ENCODE results near the gene STK32B.

The STK32B gene

DNA sequence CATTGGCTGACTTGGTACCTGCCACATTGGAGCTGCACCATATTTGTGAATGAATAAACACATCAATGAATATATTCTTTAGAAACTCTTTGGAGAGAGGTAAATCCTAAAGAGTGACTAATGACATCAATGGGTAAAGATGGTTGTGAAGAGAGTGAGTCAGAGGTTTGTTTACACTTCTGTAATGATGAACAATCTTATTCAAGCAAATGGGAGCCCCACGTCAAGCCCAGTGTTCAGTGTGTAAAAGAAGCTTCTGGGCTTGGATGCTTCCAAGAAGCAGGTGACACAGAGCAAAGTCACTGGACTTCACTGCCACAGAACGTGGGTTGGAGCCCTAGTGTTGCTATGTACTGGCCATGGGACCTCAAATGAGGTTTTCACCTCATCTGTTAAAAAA lies 319.0 kb downstream of the STK32B start:
- no peak for DNase-seq

DNA sequence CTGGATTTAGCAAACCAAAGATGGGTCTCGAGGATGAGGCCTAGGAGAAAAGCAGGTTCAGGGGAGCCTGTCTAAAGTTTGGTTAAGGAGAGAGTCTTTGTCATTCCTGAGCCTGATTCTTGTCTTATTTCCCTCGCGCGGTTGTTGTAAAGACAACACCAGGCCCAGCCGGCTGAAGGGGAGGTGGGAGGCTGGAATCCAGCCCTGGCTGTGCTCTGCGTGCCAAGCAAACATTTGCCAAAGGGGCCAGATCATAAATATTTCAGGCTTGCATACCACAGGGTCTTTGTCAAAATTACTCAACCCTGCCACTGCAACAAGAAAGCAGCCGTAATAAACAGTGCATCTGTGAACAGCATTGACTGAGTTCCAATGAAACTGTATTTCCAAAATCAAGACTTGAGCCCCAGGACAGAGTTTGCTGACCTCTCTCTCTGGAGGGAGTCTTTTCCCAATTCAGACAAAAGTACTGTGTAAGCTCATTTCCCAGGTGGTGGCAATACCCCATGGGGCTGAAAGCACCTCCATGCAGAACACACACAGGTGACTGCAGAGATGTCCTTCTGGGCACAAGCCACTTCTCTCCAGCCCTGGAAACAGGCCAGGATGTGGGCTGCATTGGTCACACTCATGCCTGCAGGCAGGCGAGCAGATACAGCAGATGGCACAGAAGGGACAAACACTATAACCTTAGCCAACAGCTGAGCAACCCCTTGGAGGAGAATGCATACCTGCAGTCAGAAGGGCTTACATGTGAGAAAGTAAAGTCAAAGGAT lies 320.3 kb downstream of the STK32B start:
- DNase-seq = no peak

GRCh38 chr4:5372198-5372597 lies 320.9 kb downstream of the STK32B start:
- DNase-seq = no peak

GRCh38 chr4:5373327-5373726 lies 322.0 kb downstream of the STK32B start:
- DNase-seq = no peak

DNA sequence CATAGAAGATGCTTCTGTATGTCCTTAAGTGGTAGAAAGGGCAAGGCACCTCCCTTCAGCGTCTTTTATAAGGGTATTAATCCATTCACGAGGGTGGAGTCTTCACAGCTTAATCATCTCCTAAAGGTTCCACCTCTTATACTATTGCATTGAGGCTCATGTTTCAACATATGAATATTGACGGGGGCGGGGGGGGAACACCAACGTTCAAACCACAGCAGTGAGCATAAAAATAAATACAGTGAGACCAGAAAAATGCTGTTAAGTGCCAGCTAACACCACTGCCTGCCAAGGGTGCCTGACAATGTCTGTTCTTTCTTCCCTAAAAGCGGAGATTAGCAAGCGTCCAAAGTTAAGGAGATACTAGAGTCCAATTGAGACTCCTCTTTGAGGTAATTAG lies 323.3 kb downstream of the STK32B start:
- DNase-seq = no peak

- DNase-seq = no peak
Observed at GRCh38 chr4:5374994-5375393, 323.7 kb downstream of the STK32B start.

DNA sequence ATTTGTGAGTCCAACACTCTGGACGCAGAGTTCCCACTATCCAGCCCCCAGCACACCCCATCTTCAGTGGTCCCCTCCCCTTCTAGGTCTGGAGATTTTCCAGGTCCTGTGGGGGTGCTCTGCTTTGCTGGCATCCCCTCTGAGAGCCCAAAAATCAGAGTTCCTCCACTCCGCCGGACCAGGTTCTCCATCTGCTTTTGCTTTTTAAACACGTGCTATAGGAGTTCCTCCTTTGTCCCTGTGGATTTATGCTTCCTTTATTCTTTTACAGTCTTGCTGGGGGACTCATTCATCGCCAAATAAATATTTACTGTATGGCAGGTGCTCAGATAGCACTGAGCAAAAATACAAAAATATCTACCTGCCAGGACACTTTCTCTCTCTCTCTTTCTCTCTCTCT lies 324.7 kb downstream of the STK32B start:
- DNase-seq = no peak

- DNase-seq = no peak
Observed at GRCh38 chr4:5378002-5378401, 326.7 kb downstream of the STK32B start.

- DNase-seq = no peak
Observed at GRCh38 chr4:5379895-5380294, 328.6 kb downstream of the STK32B start.

- DNase-seq = no peak
Observed at GRCh38 chr4:5381961-5382441, 330.7 kb downstream of the STK32B start.

DNA sequence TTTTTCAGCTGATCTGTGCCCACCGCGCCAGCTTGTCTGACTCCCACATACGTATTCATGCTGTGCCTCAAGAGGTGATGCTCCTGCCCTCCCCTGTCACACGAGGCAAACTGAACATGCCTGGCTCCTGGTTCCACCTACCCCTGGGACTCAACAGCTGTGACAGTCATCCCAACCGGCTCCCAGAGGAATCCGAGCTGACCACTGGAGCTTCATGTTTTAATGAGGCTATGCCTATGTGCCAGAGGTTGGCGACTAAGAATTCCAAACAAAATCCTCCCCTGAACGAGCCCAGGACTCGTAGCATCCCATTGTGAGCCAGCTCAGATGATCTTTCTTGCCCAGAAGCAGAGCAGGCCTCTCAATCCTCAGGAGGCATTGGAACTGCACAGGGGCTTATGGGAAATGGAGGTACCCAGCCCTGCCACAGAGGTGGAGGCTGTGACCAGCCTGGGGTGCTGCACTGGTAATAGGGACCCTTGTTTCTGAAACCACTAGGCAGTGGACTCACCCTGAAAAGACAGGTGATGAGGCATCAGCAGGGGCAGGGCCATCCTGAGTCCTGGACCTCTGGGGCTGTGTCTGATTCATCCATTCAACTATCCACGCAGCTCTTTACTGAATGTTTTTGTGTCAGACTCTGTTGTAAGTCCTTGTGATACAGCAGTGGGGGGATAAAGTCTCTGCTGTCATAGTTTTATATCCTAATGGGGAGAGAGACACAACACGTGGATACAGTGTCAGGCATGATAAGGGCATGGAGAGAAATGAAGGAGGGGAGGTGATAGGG lies 332.1 kb downstream of the STK32B start:
- DNase-seq = no peak

DNA sequence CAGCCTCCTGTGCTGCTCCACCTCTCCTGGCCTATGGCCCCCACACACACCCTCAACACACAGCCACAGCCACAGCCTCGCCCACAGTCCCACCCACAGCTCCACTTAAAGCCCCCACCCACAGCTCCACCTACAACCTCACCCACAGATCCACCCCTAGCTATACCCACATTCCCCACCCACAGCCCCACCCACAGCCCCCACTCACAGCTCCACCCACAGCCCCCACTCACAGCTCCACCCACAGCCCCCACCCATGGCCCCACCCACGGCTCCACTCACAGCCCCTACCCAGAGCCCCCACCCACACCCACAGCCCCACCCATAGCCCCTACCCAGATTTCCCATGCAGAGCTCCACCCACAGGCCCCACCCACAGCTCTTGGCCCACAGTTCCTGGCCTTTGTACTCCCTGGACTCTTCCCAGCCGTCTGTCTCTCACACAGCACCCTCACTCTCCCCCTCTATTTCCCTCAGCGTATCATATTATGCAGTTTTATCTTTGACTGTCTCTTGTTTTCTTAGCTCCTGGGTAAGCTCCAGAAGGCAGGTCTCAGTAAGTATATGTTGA lies 334.5 kb downstream of the STK32B start:
- no peak for DNase-seq

DNA sequence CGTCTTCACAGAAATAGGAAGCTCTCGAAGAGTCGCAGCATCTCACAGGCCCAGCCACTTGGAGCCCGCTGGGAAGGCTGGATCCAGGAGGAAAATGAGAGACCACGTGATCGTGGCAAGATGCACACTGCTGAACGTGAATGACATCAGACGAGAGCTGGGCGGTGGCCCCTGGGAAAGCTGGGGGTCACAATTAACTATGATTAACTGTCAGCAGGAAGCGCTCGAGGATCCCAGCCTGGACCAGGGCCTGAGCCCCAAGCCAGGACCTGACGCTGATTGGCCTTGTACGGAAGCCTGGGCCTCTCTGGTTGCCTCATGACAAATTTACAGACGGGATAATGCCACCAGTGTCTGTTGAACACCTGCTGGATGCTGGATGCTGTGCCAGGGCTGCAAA lies 335.6 kb downstream of the STK32B start:
- no peak for DNase-seq

GRCh38 chr4:5387457-5387856 lies 336.2 kb downstream of the STK32B start:
- no peak for DNase-seq

GRCh38 chr4:5389756-5390310 lies 338.6 kb downstream of the STK32B start:
- DNase-seq = no peak

DNA sequence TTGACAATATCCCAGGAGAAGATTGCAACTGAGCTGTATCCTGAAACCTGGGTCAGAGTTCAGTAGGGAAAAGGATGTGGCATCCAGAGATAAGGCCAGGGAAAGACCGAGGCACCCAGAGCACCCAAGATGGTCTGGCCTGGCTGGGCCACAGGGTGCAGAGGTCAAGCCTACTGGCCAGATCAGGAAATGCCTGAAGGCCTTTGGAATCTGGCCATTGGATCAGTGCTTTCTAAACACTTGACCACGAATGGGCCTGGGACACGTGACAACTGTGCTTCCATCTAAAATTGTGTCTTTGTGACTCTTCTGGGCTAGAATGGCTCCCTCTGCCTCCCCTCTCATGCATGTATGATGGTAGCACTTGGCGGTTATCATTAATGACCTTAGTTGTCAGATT lies 340.2 kb downstream of the STK32B start:
- DNase-seq = no peak

DNA sequence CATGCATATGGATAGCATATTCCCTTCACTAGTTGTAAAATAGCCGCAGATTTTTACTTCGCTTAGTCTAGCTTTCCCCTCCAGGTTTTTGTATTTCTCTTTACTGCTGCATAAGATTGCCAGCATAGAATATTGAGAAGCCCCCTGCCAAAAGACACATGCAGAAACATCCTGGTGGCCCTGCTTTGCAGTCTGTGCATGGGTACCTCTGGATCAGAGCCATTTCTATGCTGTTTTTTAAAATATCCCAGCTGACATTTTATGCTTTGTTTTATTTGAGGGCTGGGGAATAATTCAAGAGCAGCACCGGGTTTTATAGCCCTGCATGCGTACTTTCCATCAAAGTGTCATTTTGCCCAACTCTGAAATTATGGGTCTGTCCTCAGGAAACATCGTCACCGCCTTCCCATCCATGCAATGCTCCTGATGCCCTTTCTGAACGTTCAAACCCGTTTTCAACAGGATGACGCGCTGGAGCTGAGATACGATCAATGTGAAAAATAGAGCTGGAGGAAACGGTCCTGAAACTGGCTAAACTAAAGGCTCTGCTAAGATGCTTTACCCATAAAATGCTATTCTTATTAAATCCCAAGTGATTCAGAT lies 342.7 kb downstream of the STK32B start:
- DNase-seq = no peak

- DNase-seq = no peak
Observed at GRCh38 chr4:5395781-5396180, 344.5 kb downstream of the STK32B start.

- no peak for DNase-seq
Observed at GRCh38 chr4:5398056-5398455, 346.8 kb downstream of the STK32B start.

GRCh38 chr4:5399124-5399523 lies 347.8 kb downstream of the STK32B start:
- no peak for DNase-seq

GRCh38 chr4:5399790-5400421 lies 348.6 kb downstream of the STK32B start:
- no peak for DNase-seq

- no peak for DNase-seq
Observed at GRCh38 chr4:5403746-5404497, 352.6 kb downstream of the STK32B start.
